Activated CD4-positive, alpha-beta T cell treated with anti-CD3 and anti-CD28 coated beads for 48 hours (primary cell): Measurements from ENCODE around the gene DLGAP1.
A peak's percentile ranks its signal among the peaks of the same experiment; 100 is the strongest.

ENCODE experiments used
- DNase-seq: peaks from one replicate; pipeline ENCODE4 v3.0.0-alpha.2; 2020

The DLGAP1 gene

DNA sequence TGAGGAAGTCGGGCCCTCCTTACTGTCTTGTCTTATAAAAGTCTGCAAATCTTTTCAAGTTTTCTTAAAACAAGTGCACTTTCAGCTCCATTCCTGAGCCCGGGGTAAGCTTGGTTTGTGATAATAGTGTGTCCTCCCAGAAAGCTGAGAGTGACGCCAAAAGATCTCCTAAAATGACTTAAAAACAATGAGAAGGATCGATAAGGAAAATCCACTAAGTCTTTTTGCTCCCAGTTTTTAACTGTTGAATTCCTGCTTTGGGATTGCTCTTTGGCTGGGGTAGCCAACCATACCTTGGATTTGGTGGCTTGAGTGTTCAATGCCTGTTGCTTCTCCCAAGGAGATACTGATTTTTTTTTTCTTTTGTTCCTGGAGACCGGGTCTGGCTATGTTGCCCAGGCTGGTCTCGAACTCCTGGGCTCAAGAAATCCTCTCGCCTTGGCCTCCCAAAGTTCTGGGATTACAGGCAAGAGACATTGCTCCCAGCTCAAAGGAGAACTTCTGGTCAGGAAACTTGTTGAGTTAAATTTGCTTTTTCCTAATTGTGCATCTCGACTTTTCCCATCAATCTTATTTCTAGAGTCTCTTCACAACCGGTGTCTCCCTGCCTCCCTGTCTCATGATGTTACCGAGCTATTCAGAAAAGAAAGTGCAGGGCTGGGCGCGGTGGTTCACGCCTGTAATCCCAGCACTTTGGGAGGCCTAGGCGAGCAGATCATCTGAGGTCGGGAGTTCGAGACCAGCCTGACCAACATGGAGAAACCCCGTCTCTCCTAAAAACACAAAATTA lies 1002.2 kb downstream of the DLGAP1 start:
- DNase-seq: no peak

DNA sequence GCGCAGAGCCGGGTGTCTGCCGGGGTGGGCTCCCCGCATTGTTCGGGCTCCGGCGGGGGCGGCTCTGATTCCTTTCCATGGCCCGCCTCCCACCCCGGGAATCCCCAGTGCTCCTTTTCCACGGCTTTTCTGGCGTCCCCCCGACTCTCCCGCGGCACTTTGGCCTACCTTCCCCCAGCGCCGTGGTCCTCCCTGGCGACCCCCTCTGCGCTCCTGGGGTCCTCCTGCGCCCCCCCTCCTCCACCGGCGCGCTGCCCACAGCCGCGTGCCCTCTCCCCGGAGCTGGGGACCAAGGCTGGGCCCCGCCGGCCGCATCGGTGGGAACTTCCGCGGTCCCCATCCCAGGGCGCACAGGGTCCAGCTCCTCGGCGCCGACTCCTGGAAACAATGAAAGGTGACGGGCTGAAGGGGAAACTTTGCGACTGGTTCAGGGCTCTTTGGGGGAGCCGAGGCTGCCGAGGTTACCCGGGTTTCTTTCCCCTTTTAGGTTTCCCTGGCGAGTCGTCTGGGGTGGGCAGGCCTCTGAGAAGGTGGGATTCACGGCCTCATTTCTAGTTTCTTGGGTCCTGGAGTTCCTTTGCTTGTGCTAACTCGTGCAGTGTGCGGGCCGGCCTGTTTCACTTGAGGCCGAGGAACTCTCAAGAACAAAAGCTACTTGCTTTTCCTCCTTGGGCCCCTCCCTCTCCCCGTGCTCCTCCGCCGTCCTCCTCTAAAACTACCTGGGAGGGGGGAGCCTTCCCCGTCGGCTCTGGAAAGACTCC lies 1002.9 kb downstream of the DLGAP1 start:
- DNase-seq: peak; percentile 55

GRCh38 chr18:3451183-3451988 lies 1003.7 kb downstream of the DLGAP1 start:
- DNase-seq: peak; percentile 91

DNA sequence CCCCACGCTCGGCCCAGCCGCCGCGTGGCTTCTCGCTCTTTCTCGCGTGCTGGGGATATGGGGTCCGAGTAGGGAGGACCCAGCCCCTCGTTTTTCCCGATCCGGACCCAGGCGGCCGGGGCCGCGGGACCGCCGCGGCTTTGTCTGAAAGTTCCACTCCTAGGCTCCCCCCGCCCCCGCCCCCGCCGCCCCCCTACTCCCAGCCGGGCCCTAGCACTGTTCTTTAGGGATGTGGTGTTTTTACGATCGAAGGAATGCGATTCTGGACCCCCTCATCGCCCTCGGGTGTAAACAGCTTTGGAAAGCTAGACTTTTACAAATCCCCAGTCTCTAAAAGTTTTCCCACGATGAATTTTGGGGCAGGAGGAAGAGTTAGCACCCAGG lies 1004.3 kb downstream of the DLGAP1 start:
- no peak for DNase-seq

GRCh38 chr18:3450012-3450798 lies 1004.9 kb downstream of the DLGAP1 start, which contains the start of gene TGIF1:
TSS of gene TGIF1 (plus strand) at chr18:3450172. CDS start at chr18:3450490, 318 bp downstream.
- peak; percentile 72 for DNase-seq

DNA sequence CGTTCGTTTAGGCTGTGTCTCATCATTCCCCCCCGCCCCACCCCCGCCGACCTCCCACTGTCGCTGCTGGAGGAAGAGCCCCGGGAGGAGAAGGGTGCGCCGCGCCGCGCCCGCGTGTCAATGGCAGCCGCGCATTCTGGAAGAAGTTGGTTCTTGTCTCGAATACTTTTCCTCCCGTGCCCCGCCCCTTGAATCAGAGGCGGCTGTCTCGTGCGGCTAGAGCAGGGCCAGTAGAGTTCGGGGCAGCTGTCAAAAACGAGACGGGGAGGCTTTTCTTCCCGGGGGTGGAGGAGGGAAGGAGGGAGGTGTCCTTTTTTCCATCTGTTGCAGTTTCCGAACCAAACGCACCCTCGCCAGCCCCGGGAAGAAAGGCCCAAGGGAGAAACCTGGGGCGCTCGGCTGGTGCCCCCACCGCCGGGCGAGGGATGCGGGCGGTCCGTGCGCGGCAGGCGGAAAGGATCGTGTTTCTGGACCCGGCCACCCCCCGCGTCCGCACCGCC lies 1005.5 kb downstream of the DLGAP1 start:
- DNase-seq: peak; percentile 83

- peak; percentile 85 for DNase-seq
Observed at GRCh38 chr18:3448838-3449511, 1006.1 kb downstream of the DLGAP1 start.

DNA sequence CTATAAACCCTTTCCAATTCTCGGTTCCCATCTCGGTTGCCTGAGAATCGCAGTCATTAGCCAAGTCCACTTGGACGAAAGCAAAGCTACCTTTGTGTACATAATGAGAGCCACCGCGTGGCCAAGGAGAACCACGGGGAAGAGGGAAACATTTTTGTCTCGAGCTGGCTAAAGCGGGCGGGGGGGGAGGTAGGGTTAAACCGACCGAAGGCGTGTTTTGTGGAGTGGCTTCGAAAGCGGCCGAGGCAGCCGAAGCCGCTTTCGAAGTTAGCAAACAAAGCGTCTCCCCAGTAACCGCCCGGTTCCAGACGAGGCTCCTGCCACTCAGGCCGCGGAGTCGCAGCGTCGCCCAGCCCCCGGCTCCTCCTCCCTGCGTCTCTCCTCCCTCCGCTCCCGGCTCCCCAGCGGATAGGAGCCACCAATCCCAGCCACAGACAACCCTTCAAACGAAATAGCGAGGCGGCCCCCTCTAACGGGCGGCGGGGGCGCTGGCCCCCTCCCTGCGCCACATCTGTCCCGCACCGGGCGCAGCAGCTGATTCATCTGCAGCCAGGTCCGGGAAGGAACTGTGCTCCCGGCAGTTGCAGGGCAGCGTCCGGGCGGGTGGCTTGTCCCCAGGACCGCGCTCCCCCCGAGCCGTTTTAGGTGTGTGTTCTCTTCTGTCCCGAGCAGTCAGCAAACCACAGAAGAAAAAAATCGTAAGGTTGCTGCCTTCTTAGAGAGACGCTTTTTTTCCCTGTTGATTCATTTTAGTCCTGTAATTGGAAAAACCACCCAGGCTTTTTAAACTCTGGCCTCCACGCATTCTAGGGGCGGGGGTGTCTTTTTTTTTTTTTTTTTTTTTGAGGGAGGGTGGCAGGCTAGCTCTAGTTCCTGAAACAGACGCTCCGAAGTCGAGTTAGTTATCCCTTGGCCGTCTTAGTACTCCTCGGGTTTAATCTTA lies 1006.9 kb downstream of the DLGAP1 start:
- peak; percentile 92 for DNase-seq

GRCh38 chr18:3447068-3447894 lies 1007.8 kb downstream of the DLGAP1 start:
- peak; percentile 59 for DNase-seq
